ENCODE results near the gene DRD4.
"Not testable (repeated sequence)": the region's sequence is repeated elsewhere in the genome, so short reads cannot be mapped to it uniquely, and the experiment has no call there.

GRCh38 chr11:654444-654843 is 17.4 kb downstream of the DRD4 start:
- TF ChIP-seq POLR2AphosphoS5, CTCF, EP300, POLR2A (IDR thresholded peaks at IDR 0.05): not testable (repeated sequence)

Data from sigmoid colon (tissue), 4 donors.